GM12878 (cell line): ENCODE data around the gene PPHLN1. TPM values are rescaled to one million over a fixed set of nuclear protein-coding genes. Genes with fewer than 3 reads are reported as not detected.

ENCODE experiments used
- ATAC-seq: fragments of 200-7000 bp; cut with Tn5 transposase; 3 replicates; pipeline ENCODE4 v1.9.1; 2020; ENCODE audit warnings: mild to moderate bottlenecking, moderate library complexity
- BruUV-seq: library from RNA; stranded (reverse); fragments of 400-500 nt; replicated peaks from 2 replicates; lab custom pipeline; 2021; lab: Mats Ljungman, UMichigan
- CTCF ChIA-PET: fragments of 300-600 bp; sonication (Branson Sonifier 250); formaldehyde crosslinking; extraction: SDS; loops from one replicate; lab custom pipeline; 2021; ENCODE audit warnings: inconsistent platforms; lab: Yijun Ruan, JAX
- POLR2A ChIA-PET: fragments of 350-600 bp; formaldehyde crosslinking; extraction: SDS; loops from one replicate; lab custom pipeline; 2021; ENCODE audit warnings: inconsistent platforms; lab: Charles Lee
- RAD21 ChIA-PET: fragments of 300-600 bp; sonication (Branson Sonifier 250); formaldehyde crosslinking; loops from one replicate; lab custom pipeline; 2023; ENCODE audit warnings: antibody characterized with exemption; ENCODE audit not compliant: unreplicated experiment; lab: Charles Lee
- SMC1A ChIA-PET: fragments of 300-600 bp; sonication (Branson Sonifier 250); formaldehyde crosslinking; loops from one replicate; lab custom pipeline; 2023; ENCODE audit not compliant: unreplicated experiment, uncharacterized antibody; lab: Charles Lee
- DNase-seq: peaks from one replicate; pipeline ENCODE4 v3.0.0-alpha.2; 2011; ENCODE audit warnings: low read depth, low spot score
- FAIRE-seq: peaks from 3 replicates; lab custom pipeline; 2011; peaks lifted over from hg19 to GRCh38; lab: Jason Lieb, UNC
- H2AFZ ChIP-seq: 2 replicates; pipeline ENCODE4 v1.6.0; 2011; ENCODE audit warnings: low read depth, low read length, control low read depth; ENCODE audit not compliant: control insufficient read depth
- H3K27ac ChIP-seq: 2 replicates; pipeline ENCODE4 v1.5.1; 2011; ENCODE audit warnings: control low read depth; ENCODE audit not compliant: control insufficient read depth, insufficient read depth
- H3K27me3 ChIP-seq, 2 experiments: replicated peaks in 1 of 2; 2 replicates each; pipeline versions ENCODE4 v1.6.0 to v1.6.1; 2011; ENCODE audit warnings: low read length in 1 of 2; ENCODE audit not compliant: control insufficient read depth in 2 of 2, insufficient read depth in 2 of 2
- H3K36me3 ChIP-seq, 2 experiments: 2 replicates each; pipeline ENCODE4 v1.5.1; 2011; ENCODE audit warnings: low read length in 1 of 2; ENCODE audit not compliant: control insufficient read depth in 2 of 2, insufficient read depth in 2 of 2
- H3K4me1 ChIP-seq: 2 replicates; pipeline ENCODE4 v1.6.1; 2011; ENCODE audit warnings: mild to moderate bottlenecking, low read length, moderate library complexity, mixed read lengths; ENCODE audit not compliant: control insufficient read depth, insufficient read depth
- H3K4me2 ChIP-seq: 2 replicates; pipeline ENCODE4 v1.6.0; 2011; ENCODE audit warnings: control low read depth; ENCODE audit not compliant: control insufficient read depth, insufficient read depth
- H3K4me3 ChIP-seq: fragments of 200-600 bp; sonication (generic); 2 replicates; pipeline ENCODE4 v1.5.1; 2016
- H3K79me2 ChIP-seq: 2 replicates; pipeline ENCODE4 v1.6.0; 2011; ENCODE audit warnings: low read length; ENCODE audit not compliant: control insufficient read depth, insufficient read depth
- H3K9ac ChIP-seq: 2 replicates; pipeline ENCODE4 v1.8.0; 2011; ENCODE audit warnings: low read length, control low read depth, mixed read lengths; ENCODE audit not compliant: control insufficient read depth, insufficient read depth
- H3K9me3 ChIP-seq: replicated peaks from 3 replicates; pipeline ENCODE4 v1.5.1; 2011; ENCODE audit warnings: mild to moderate bottlenecking, low read length; ENCODE audit not compliant: control insufficient read depth, insufficient read depth
- H4K20me1 ChIP-seq: 2 replicates; pipeline ENCODE4 v1.6.0; 2011; ENCODE audit not compliant: control insufficient read depth, insufficient read depth
- CEBPB ChIP-seq, 2 experiments: fragments of 150-350 bp in 1 of 2; IDR thresholded peaks; 2 replicates each; pipeline ENCODE4 v1.6.1; 2012 to 2014; ENCODE audit warnings: low read depth in 2 of 2, low read length in 2 of 2, borderline replicate concordance in 1 of 2, inconsistent platforms in 1 of 2
- ESRRA ChIP-seq: IDR thresholded peaks from 2 replicates; pipeline ENCODE4 v1.6.1; 2012; ENCODE audit warnings: mild to moderate bottlenecking, low read length, improper control_type of control experiment
- EZH2 ChIP-seq: IDR thresholded peaks from 2 replicates; pipeline ENCODE4 v1.6.1; 2012; ENCODE audit warnings: low read depth, mild to moderate bottlenecking, control low read depth, inconsistent platforms, low read length, borderline replicate concordance; ENCODE audit not compliant: control insufficient read depth
- MTA3 ChIP-seq: IDR thresholded peaks from 2 replicates; pipeline ENCODE4 v1.6.1; 2012; ENCODE audit warnings: low read length, inconsistent platforms, borderline replicate concordance
- NFIC ChIP-seq: IDR thresholded peaks from 2 replicates; pipeline ENCODE4 v1.6.1; 2012; ENCODE audit warnings: low read depth, mild to moderate bottlenecking, inconsistent platforms, low read length, moderate library complexity
- NKRF ChIP-seq: fragments of 450-650 bp; conservative IDR thresholded peaks from 2 replicates; pipeline ENCODE4 v1.6.1; 2017; ENCODE audit warnings: mild to moderate bottlenecking, moderate library complexity
- PAX5 ChIP-seq: IDR thresholded peaks from 2 replicates; pipeline ENCODE4 v1.6.1; 2011; ENCODE audit warnings: low read depth, low read length, borderline replicate concordance
- POLR2AphosphoS5 ChIP-seq: IDR thresholded peaks from 2 replicates; pipeline ENCODE4 v1.6.1; 2011; ENCODE audit warnings: mild to moderate bottlenecking, low read length, inconsistent platforms
- RAD51 ChIP-seq: fragments of 450-650 bp; IDR thresholded peaks from 2 replicates; pipeline ENCODE4 v1.6.1; 2016; ENCODE audit warnings: moderate library complexity, mild to moderate bottlenecking, inconsistent platforms
- SMAD5 ChIP-seq: IDR thresholded peaks from 2 replicates; pipeline ENCODE4 v1.6.1; 2016; ENCODE audit warnings: antibody characterized with exemption, low read depth
- TAF1 ChIP-seq: IDR thresholded peaks from 2 replicates; pipeline ENCODE4 v1.6.1; 2011; ENCODE audit warnings: mild to moderate bottlenecking, low read depth, low read length, borderline replicate concordance
- ZBTB40 ChIP-seq: fragments of 450-650 bp; IDR thresholded peaks from 2 replicates; pipeline ENCODE4 v1.6.1; 2016; ENCODE audit warnings: mild to moderate bottlenecking, moderate library complexity, borderline replicate concordance
- ZNF207 ChIP-seq: fragments of 450-650 bp; IDR thresholded peaks from 2 replicates; pipeline ENCODE4 v1.6.1; 2014; ENCODE audit warnings: antibody characterized with exemption, mild to moderate bottlenecking, borderline replicate concordance
- ZNF217 ChIP-seq: fragments of 450-650 bp; IDR thresholded peaks from 2 replicates; pipeline ENCODE4 v1.6.1; 2017; ENCODE audit warnings: antibody characterized with exemption, mild to moderate bottlenecking
- ZNF274 ChIP-seq: IDR thresholded peaks from one replicate; pipeline ENCODE4 v1.8.0; 2011; ENCODE audit not compliant: insufficient read length, insufficient read depth
- in situ Hi-C: fragments of 300-500 bp; cut with MboI; formaldehyde crosslinking; loops from 9 replicates; pipeline ENCODE4 v1.14.3; 2018; ENCODE audit warnings: mixed read lengths
- intact Hi-C: fragments of 100-400 bp; cut with micrococcal nuclease; formaldehyde crosslinking; loops from one replicate; pipeline ENCODE4 v1.14.2; 2022; ENCODE audit not compliant: unreplicated experiment
- polyA plus RNA-seq, 11 experiments: library from polyadenylated mRNA; depleted of rRNA in 4 of 11; unstranded in 6 of 11; stranded (reverse) in 5 of 11; fragments of >200 nt; fragmentation: Nextera tagmentation in 4 of 11; fragmentation: Illumina TruSeq in 1 of 11; extraction: Ambion mirVana in 4 of 11; extraction: Trizol in 1 of 11; gene quantifications; 1 replicate in 1 of 11; 2 replicates in 10 of 11; pipeline versions ENCODE4 v1.2.1 to v1.2.3, GENCODE V29; 2011 to 2016; ENCODE audit warnings: inconsistent platforms in 2 of 11, missing spikeins in 2 of 11, low read depth in 1 of 11
- total RNA-seq, 4 experiments: library from RNA; depleted of rRNA in 3 of 4; stranded (reverse); fragments of >200 nt in 3 of 4; fragmentation: Illumina TruSeq in 1 of 4; extraction: Trizol in 1 of 4; gene quantifications; 2 replicates each; pipeline versions ENCODE4 v1.2.1 to v1.2.3, GENCODE V29; 2013 to 2021

The PPHLN1 gene
- total and polyA plus RNA-seq, 10 of the 15 experiments (the other 5 are each of a cell fraction or from before 2014, with no cell fraction given), result 73.6 to 117 (median 92.1) TPM

GRCh38 chr12:42396473-42397259 lies 70.7 kb downstream of the PPHLN1 start (continued):
- no peak for TF ChIP-seq ZNF217
- no peak for TF ChIP-seq ZNF274
- no peak for TF ChIP-seq RAD51
- no peak for TF ChIP-seq ESRRA
- no peak for TF ChIP-seq SMAD5

- Histone ChIP-seq H3K4me1 (no peaks in the 10 kb centered on the region), H3K27ac (no peak overlapping the region), H2AFZ (no peak overlapping the region), H3K9ac (no peak overlapping the region), H3K9me3 (no peaks in the 10 kb centered on the region; the same call in 2 of the 3 replicates), H3K4me2 (no peak overlapping the region), H3K36me3 (peaks cover 5 to 6% of the 10 kb centered on the region in 2 experiments), H3K79me2 (no peaks in the 10 kb centered on the region), H4K20me1 (no peaks in the 10 kb centered on the region), H3K27me3 (no peaks in the 10 kb centered on the region), H3K4me3 (no peak overlapping the region)
- intact Hi-C loops (loop anchor here (10.0 kb wide), 1 partner anchor 172 kb away; no protein-coding TSS in a partner anchor), in situ Hi-C loops (no loop called here)
- ChIA-PET RAD21 (interaction anchor here (1.3 kb wide), 1 partner anchor 31 kb away, joined by 3 read pairs; no protein-coding TSS in a partner anchor), CTCF (interaction anchor here (0.7 to 2.7 kb wide), 4 partner anchors 31 to 379 kb away, joined by 3 to 13 read pairs (median 3); no protein-coding TSS in a partner anchor), SMC1A (interaction anchor here (0.7 to 1.9 kb wide), 6 partner anchors 9 to 262 kb away, joined by 3 to 7 read pairs (median 5); no protein-coding TSS in a partner anchor), POLR2A (interaction anchor here (0.6 to 0.8 kb wide), 2 partner anchors 66 to 81 kb away, joined by 3 to 4 read pairs; no protein-coding TSS in a partner anchor)
- FAIRE-seq, result peak; percentile 44
- TF ChIP-seq ZBTB40, result no peak
- no peak for TF ChIP-seq EZH2
- TF ChIP-seq ZNF207, result no peak
- TF ChIP-seq NKRF, result no peak
- TF ChIP-seq POLR2AphosphoS5, result no peak
- TF ChIP-seq NFIC, result no peak
- TF ChIP-seq CEBPB (IDR thresholded peaks at IDR 0.05; ENCODE audit: borderline replicate concordance in 1 of 2, low read depth in 2 of 2, low read length in 2 of 2), result no peak
- no peak for TF ChIP-seq PAX5
- TF ChIP-seq MTA3, result no peak
- TF ChIP-seq TAF1, result no peak
- no peak for ATAC-seq
- no peak for DNase-seq
- no TSS peak for BruUV-seq
These were observed 76.9 kb downstream of the PPHLN1 start for GRCh38 chr12:42402821-42403411.
